Esophagus squamous epithelium (tissue), 4 donors: ENCODE measurements around the gene PCDHGC3.

Experiments
- CTCF ChIP-seq, 6 experiments: fragments of 450-650 bp in 4 of 6; fragments of 200-600 bp in 2 of 6; sonication (generic) in 2 of 6; IDR thresholded peaks; one replicate each; pipeline ENCODE4 v1.5.1; 2016 to 2019; ENCODE audit warnings: antibody characterized with exemption in 6 of 6, mild to moderate bottlenecking in 4 of 6, moderate library complexity in 4 of 6
- POLR2A ChIP-seq, 4 donors: fragments of 450-650 bp; IDR thresholded peaks; one replicate each; pipeline ENCODE4 v1.6.1; 2017; ENCODE audit warnings: antibody characterized with exemption in 4 of 4, mild to moderate bottlenecking in 4 of 4, moderate library complexity in 3 of 4

- TF ChIP-seq CTCF (IDR thresholded peaks at IDR 0.05) (no peak), POLR2A (IDR thresholded peaks at IDR 0.05) (no peak)
Observed at GRCh38 chr5:141437221-141437620, 38.5 kb upstream of the PCDHGC3 start.
